ENCODE measurements around the gene WDFY2.

WDFY2 gene

GRCh38 chr13:51605698-51606097, 21.4 kb downstream of the WDFY2 start:
- H3K36me3 ChIP-seq (ENCODE audit: control insufficient read depth, insufficient read depth, low read length, severe bottlenecking) = no peaks in the 10 kb centered on the region
- DNase-seq (ENCODE audit: low read depth) = no peak
- H3K9ac ChIP-seq (ENCODE audit: low read length) = no peak overlapping the region
- H3K27me3 ChIP-seq (replicated peaks; ENCODE audit: control insufficient read depth, insufficient read depth, low read length) = no peaks in the 10 kb centered on the region
- no peaks in the 10 kb centered on the region for H3K9me3 ChIP-seq (ENCODE audit: control insufficient read depth, low read length)
- peak overlapping the region; percentile 2 for H3K4me3 ChIP-seq (ENCODE audit: low read length)
- H3K4me1 ChIP-seq (ENCODE audit: control insufficient read depth, insufficient read depth, low read length) = peaks cover 10% of the 10 kb centered on the region

GRCh38 chr13:51607165-51607564, 22.9 kb downstream of the WDFY2 start:
- no peaks in the 10 kb centered on the region for H3K36me3 ChIP-seq (ENCODE audit: control insufficient read depth, insufficient read depth, low read length, severe bottlenecking)
- H3K4me1 ChIP-seq (ENCODE audit: control insufficient read depth, insufficient read depth, low read length) = peaks cover 10% of the 10 kb centered on the region
- no peak for DNase-seq (ENCODE audit: low read depth)
- no peaks in the 10 kb centered on the region for H3K27me3 ChIP-seq (replicated peaks; ENCODE audit: control insufficient read depth, insufficient read depth, low read length)
- no peaks in the 10 kb centered on the region for H3K9me3 ChIP-seq (ENCODE audit: control insufficient read depth, low read length)
- no peak overlapping the region for H3K4me3 ChIP-seq (ENCODE audit: low read length)
- no peak overlapping the region for H3K9ac ChIP-seq (ENCODE audit: low read length)

- Histone ChIP-seq H3K9me3 (ENCODE audit: control insufficient read depth, low read length) (no peaks in the 10 kb centered on the region), H3K4me1 (ENCODE audit: control insufficient read depth, insufficient read depth, low read length) (peaks cover 10% of the 10 kb centered on the region), H3K9ac (ENCODE audit: low read length) (no peak overlapping the region), H3K36me3 (ENCODE audit: control insufficient read depth, insufficient read depth, low read length, severe bottlenecking) (no peaks in the 10 kb centered on the region), H3K27me3 (replicated peaks; ENCODE audit: control insufficient read depth, insufficient read depth, low read length) (no peaks in the 10 kb centered on the region), H3K4me3 (ENCODE audit: low read length) (no peak overlapping the region)
- no peak for DNase-seq (ENCODE audit: low read depth)
Measured at GRCh38 chr13:51608857-51609406, 24.7 kb downstream of the WDFY2 start.

GRCh38 chr13:51612867-51613266, 28.6 kb downstream of the WDFY2 start:
- H3K36me3 ChIP-seq (ENCODE audit: control insufficient read depth, insufficient read depth, low read length, severe bottlenecking) = no peaks in the 10 kb centered on the region
- DNase-seq (ENCODE audit: low read depth) = no peak
- no peak overlapping the region for H3K4me3 ChIP-seq (ENCODE audit: low read length)
- peaks cover 8% of the 10 kb centered on the region for H3K4me1 ChIP-seq (ENCODE audit: control insufficient read depth, insufficient read depth, low read length)
- H3K9ac ChIP-seq (ENCODE audit: low read length) = no peak overlapping the region
- no peaks in the 10 kb centered on the region for H3K9me3 ChIP-seq (ENCODE audit: control insufficient read depth, low read length)
- H3K27me3 ChIP-seq (replicated peaks; ENCODE audit: control insufficient read depth, insufficient read depth, low read length) = no peaks in the 10 kb centered on the region

GRCh38 chr13:51613535-51613934, 29.3 kb downstream of the WDFY2 start:
- H3K27me3 ChIP-seq (replicated peaks; ENCODE audit: control insufficient read depth, insufficient read depth, low read length) = no peaks in the 10 kb centered on the region
- H3K4me1 ChIP-seq (ENCODE audit: control insufficient read depth, insufficient read depth, low read length) = peaks cover 9% of the 10 kb centered on the region
- H3K4me3 ChIP-seq (ENCODE audit: low read length) = no peak overlapping the region
- H3K9ac ChIP-seq (ENCODE audit: low read length) = no peak overlapping the region
- H3K9me3 ChIP-seq (ENCODE audit: control insufficient read depth, low read length) = no peaks in the 10 kb centered on the region
- no peaks in the 10 kb centered on the region for H3K36me3 ChIP-seq (ENCODE audit: control insufficient read depth, insufficient read depth, low read length, severe bottlenecking)
- no peak for DNase-seq (ENCODE audit: low read depth)

GRCh38 chr13:51614350-51614786, 30.1 kb downstream of the WDFY2 start:
- Histone ChIP-seq H3K4me3 (ENCODE audit: low read length) (peak overlapping the region; percentile 75), H3K9me3 (ENCODE audit: control insufficient read depth, low read length) (no peaks in the 10 kb centered on the region), H3K4me1 (ENCODE audit: control insufficient read depth, insufficient read depth, low read length) (peaks cover 17% of the 10 kb centered on the region), H3K36me3 (ENCODE audit: control insufficient read depth, insufficient read depth, low read length, severe bottlenecking) (no peaks in the 10 kb centered on the region), H3K9ac (ENCODE audit: low read length) (peak overlapping the region; percentile 58), H3K27me3 (replicated peaks; ENCODE audit: control insufficient read depth, insufficient read depth, low read length) (no peaks in the 10 kb centered on the region)
- no peak for DNase-seq (ENCODE audit: low read depth)

- Histone ChIP-seq H3K4me3 (ENCODE audit: low read length) (no peak overlapping the region), H3K9me3 (ENCODE audit: control insufficient read depth, low read length) (no peaks in the 10 kb centered on the region), H3K4me1 (ENCODE audit: control insufficient read depth, insufficient read depth, low read length) (peaks cover 27% of the 10 kb centered on the region), H3K9ac (ENCODE audit: low read length) (no peak overlapping the region), H3K27me3 (replicated peaks; ENCODE audit: control insufficient read depth, insufficient read depth, low read length) (no peaks in the 10 kb centered on the region), H3K36me3 (ENCODE audit: control insufficient read depth, insufficient read depth, low read length, severe bottlenecking) (no peaks in the 10 kb centered on the region)
- no peak for DNase-seq (ENCODE audit: low read depth)
Measured at GRCh38 chr13:51618626-51619025, 34.4 kb downstream of the WDFY2 start.

GRCh38 chr13:51619614-51620013, 35.4 kb downstream of the WDFY2 start:
- Histone ChIP-seq H3K4me1 (ENCODE audit: control insufficient read depth, insufficient read depth, low read length) (peaks cover 23% of the 10 kb centered on the region), H3K9ac (ENCODE audit: low read length) (peak overlapping the region; percentile 17), H3K4me3 (ENCODE audit: low read length) (peak overlapping the region; percentile 41), H3K27me3 (replicated peaks; ENCODE audit: control insufficient read depth, insufficient read depth, low read length) (no peaks in the 10 kb centered on the region), H3K9me3 (ENCODE audit: control insufficient read depth, low read length) (no peaks in the 10 kb centered on the region), H3K36me3 (ENCODE audit: control insufficient read depth, insufficient read depth, low read length, severe bottlenecking) (no peaks in the 10 kb centered on the region)
- peak; percentile 63 for DNase-seq (ENCODE audit: low read depth)

GRCh38 chr13:51620165-51620983, 36.1 kb downstream of the WDFY2 start:
- H3K9me3 ChIP-seq (ENCODE audit: control insufficient read depth, low read length) = no peaks in the 10 kb centered on the region
- peaks cover 19% of the 10 kb centered on the region for H3K4me1 ChIP-seq (ENCODE audit: control insufficient read depth, insufficient read depth, low read length)
- DNase-seq (ENCODE audit: low read depth) = no peak
- no peaks in the 10 kb centered on the region for H3K27me3 ChIP-seq (replicated peaks; ENCODE audit: control insufficient read depth, insufficient read depth, low read length)
- no peak overlapping the region for H3K4me3 ChIP-seq (ENCODE audit: low read length)
- H3K36me3 ChIP-seq (ENCODE audit: control insufficient read depth, insufficient read depth, low read length, severe bottlenecking) = no peaks in the 10 kb centered on the region
- no peak overlapping the region for H3K9ac ChIP-seq (ENCODE audit: low read length)

GRCh38 chr13:51621602-51622001, 37.3 kb downstream of the WDFY2 start:
- Histone ChIP-seq H3K36me3 (ENCODE audit: control insufficient read depth, insufficient read depth, low read length, severe bottlenecking) (no peaks in the 10 kb centered on the region), H3K9ac (ENCODE audit: low read length) (no peak overlapping the region), H3K9me3 (ENCODE audit: control insufficient read depth, low read length) (no peaks in the 10 kb centered on the region), H3K4me1 (ENCODE audit: control insufficient read depth, insufficient read depth, low read length) (peaks cover 25% of the 10 kb centered on the region), H3K4me3 (ENCODE audit: low read length) (no peak overlapping the region), H3K27me3 (replicated peaks; ENCODE audit: control insufficient read depth, insufficient read depth, low read length) (no peaks in the 10 kb centered on the region)
- no peak for DNase-seq (ENCODE audit: low read depth)

- peaks cover 25% of the 10 kb centered on the region for H3K4me1 ChIP-seq (ENCODE audit: control insufficient read depth, insufficient read depth, low read length)
- no peaks in the 10 kb centered on the region for H3K27me3 ChIP-seq (replicated peaks; ENCODE audit: control insufficient read depth, insufficient read depth, low read length)
- H3K9ac ChIP-seq (ENCODE audit: low read length) = no peak overlapping the region
- H3K4me3 ChIP-seq (ENCODE audit: low read length) = no peak overlapping the region
- H3K36me3 ChIP-seq (ENCODE audit: control insufficient read depth, insufficient read depth, low read length, severe bottlenecking) = no peaks in the 10 kb centered on the region
- no peak for DNase-seq (ENCODE audit: low read depth)
- H3K9me3 ChIP-seq (ENCODE audit: control insufficient read depth, low read length) = no peaks in the 10 kb centered on the region
Measured at GRCh38 chr13:51623473-51623872, 39.2 kb downstream of the WDFY2 start.

All from adipocyte (in vitro differentiated cells).